ENCODE results near the gene S1PR4.
"Not testable (repeated sequence)": the region's sequence is repeated elsewhere in the genome, so short reads cannot be mapped to it uniquely, and the experiment has no call there.

DNA sequence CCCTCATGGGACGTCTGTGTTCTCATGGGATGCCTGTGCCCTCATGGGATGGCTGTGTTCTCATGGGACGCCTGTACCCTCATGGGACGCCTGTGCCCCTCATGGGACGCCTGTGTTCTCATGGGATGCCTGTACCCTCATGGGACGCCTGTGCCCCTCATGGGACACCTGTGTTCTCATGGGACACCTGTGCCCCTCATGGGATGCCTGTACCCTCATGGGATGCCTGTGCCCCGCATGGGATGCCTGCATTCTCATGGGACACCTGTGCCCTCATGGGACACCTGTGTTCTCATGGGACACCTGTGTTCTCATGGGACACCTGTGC is 5.9 kb upstream of the S1PR4 start:
- TF ChIP-seq, protein P1, sequence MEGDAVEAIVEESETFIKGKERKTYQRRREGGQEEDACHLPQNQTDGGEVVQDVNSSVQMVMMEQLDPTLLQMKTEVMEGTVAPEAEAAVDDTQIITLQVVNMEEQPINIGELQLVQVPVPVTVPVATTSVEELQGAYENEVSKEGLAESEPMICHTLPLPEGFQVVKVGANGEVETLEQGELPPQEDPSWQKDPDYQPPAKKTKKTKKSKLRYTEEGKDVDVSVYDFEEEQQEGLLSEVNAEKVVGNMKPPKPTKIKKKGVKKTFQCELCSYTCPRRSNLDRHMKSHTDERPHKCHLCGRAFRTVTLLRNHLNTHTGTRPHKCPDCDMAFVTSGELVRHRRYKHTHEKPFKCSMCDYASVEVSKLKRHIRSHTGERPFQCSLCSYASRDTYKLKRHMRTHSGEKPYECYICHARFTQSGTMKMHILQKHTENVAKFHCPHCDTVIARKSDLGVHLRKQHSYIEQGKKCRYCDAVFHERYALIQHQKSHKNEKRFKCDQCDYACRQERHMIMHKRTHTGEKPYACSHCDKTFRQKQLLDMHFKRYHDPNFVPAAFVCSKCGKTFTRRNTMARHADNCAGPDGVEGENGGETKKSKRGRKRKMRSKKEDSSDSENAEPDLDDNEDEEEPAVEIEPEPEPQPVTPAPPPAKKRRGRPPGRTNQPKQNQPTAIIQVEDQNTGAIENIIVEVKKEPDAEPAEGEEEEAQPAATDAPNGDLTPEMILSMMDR (IDR thresholded peaks at IDR 0.05), result not testable (repeated sequence)
- TF ChIP-seq EZH2 (IDR thresholded peaks at IDR 0.05; ENCODE audit: borderline replicate concordance, insufficient read depth, low read depth, low read length, poor library complexity, severe bottlenecking), result not testable (repeated sequence)

Measured in B cell (primary cell).